GM18519 (cell line): ENCODE measurements around the gene IL23R.

Experiments
- ATAC-seq: cut with Tn5 transposase; IDR thresholded peaks from one replicate; pipeline ENCODE4 v1.9.1; 2021; ENCODE audit warnings: mild to moderate bottlenecking, moderate library complexity; ENCODE audit not compliant: unreplicated experiment, low FRiP score

IL23R gene

GRCh38 chr1:67285780-67286488, 119.7 kb downstream of the IL23R start:
- ATAC-seq = peak; percentile 82

DNA sequence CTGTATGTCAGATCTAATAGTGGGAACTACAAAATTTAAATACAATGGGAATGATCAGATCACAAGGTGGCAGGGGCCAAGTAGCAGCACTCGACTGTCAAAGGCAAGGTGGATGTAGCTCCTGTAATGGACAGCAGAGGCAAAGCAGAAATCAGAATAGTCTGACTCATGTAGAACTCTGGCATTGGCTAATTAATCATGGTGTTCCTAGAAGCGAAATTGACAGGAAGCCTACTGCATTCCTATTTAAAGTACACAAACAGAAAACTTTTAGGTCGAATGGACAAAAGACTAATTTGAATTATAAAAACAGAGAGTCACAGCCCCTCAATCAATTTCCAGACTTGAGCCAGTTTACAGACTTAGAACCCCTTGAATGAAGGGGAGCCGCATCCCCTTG, 124.0 kb downstream of the IL23R start:
- no peak for ATAC-seq

DNA sequence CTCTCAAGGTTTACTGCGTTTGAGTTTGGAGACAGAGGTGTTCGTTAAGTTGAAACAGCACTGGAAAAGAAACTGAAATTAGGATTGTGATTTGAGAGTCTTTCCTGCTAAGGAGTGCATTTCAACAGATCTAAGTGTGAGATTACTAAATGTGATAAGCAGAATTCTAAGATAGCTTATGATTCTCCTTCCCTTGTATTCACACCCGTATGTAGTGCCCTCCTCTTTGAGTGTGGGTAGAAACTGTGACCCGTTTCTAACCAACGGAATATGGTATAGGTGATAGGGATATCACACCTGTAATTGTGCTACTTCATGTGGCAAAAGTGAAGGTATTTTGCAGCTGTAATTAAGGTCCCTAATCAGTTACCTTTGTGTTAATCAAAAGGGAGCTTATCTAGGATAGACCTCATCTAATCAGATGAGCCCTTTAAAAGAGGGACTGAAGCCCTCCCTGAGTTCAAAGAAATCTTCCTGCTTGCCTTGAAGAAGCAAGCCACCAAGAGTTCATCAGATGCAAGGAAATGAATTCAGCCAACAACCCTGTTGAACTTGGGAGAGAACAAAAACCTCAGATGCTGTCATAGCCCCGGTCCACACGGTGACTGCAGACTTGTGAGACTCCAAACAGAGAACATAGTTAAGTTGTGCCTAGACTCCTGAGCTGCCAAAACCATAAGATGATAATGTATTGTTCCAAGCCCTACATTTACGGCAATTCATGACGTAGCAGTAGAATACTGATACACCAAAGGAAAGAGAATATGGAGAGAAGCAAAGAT, 128.8 kb downstream of the IL23R start:
- ATAC-seq = no peak

- no peak for ATAC-seq
Observed at GRCh38 chr1:67298762-67299161, 132.5 kb downstream of the IL23R start.

DNA sequence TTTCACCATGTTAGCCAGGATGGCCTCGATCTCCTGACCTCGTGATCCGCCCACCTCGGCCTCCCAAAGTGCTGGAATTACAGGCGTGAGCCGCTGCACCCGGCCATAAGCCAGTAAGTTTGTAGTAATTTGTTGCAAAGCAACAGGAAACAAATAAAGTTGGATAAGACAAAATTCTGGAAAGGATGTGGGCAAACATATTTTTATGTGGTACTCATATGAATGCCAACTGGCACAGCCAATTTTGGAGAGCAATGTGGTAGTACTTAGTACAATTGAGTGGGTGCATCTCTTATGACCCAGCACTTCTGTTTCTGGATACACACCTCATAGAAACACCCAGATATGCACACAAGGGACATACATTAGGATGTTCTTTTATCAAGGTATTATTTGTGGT, 133.0 kb downstream of the IL23R start:
- ATAC-seq = no peak

DNA sequence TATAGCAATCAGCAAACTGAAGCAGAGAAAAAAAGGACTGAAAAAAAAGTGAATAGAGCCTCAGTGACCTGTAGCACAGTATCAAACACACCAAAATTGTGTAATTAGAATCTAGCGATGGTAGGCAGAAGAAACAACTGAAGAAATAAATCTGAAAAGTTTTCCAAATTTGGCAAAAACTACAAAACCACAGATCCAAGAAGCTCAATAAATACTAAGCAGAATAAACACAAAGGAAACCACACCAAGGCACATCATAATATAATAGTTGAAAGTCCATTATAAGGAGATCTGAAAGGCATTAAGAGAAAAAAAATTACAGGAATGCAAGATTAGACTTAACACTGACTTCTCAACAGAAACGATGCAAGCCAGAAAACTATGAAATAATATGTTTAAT, 134.3 kb downstream of the IL23R start:
- no peak for ATAC-seq

DNA sequence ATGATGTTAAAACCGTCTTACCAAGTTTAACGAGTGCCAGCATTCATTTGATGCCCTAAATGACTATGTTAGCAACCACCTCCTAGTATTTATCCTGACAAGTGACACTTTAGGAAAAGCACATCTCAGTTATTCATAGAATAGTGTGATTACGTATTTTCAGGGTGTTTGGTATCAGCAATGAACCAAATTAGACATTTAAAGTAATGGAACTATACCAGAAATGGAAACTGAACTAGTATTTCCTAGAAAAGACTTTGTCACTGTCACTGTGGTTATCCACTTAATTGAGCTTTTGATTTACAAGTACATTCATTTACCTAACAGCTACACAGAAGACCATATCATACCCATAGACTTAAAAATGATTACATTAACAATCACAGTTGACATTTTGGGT, 137.8 kb downstream of the IL23R start:
- no peak for ATAC-seq

DNA sequence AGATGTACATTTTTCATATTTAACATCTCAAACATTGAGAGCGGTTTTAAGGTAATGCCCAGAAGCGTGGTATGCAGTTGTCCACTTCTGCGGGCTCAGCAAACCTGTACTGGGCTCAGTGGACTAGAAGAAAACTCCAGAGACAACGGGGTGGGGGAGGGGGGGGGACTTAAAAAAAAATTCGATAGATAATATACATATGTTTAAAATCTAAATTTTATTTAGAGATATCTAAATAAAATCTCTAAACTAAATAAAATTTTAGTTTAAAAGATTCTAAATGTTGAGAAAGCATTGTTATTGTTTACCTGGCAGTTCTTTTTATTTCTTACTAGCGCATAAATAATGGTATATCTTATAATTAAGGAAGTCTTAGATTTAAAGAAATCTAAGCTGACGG, 140.3 kb downstream of the IL23R start:
- ATAC-seq = no peak

GRCh38 chr1:67307251-67308060, 141.2 kb downstream of the IL23R start, which contains the start of gene IL12RB2:
IL12RB2 (plus strand) TSS chr1:67307873; CDS start chr1:67320369, 12,496 bp downstream.
- ATAC-seq = no peak

DNA sequence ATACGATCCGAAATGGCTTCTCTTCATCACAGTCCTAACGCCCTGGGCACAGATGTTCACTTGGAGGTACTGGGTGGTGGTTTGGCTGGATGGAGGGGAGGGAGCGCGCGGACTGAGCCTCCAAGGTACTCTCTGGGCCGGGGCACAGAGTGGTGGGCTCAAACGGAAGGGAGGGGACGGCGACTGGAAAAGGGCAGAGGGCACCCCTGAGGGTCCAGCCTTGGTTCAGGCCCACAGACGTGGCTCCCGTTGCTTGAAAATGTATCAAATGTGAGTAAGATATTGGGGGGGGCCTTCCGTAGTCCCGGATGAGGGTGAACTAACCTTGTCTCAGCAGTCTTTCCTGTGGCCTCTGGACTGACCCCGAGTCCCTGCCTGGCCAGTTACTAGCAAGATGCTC, 141.9 kb downstream of the IL23R start:
- no peak for ATAC-seq
